ENCODE data around the gene JAKMIP2.

DNA sequence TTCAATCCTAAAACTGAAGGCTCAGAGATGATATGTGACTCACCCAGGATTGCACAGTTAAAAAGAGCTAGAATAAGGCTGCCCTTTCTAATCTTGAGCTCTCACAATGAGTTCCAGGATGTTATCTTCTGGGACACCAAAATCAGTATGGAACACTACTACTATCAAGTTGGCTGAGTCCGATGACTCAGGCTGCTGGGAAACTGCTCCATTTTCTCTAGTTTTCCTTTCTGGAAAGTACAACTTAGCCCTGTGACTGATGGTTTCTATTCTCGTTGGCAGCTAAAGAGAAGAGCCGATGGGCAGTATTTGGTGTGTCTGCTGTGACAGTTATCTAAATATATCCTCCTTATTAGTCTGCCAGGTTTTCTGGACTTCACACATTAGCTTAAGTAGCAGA is 234.8 kb downstream of the JAKMIP2 start:
- TF ChIP-seq, protein P1, sequence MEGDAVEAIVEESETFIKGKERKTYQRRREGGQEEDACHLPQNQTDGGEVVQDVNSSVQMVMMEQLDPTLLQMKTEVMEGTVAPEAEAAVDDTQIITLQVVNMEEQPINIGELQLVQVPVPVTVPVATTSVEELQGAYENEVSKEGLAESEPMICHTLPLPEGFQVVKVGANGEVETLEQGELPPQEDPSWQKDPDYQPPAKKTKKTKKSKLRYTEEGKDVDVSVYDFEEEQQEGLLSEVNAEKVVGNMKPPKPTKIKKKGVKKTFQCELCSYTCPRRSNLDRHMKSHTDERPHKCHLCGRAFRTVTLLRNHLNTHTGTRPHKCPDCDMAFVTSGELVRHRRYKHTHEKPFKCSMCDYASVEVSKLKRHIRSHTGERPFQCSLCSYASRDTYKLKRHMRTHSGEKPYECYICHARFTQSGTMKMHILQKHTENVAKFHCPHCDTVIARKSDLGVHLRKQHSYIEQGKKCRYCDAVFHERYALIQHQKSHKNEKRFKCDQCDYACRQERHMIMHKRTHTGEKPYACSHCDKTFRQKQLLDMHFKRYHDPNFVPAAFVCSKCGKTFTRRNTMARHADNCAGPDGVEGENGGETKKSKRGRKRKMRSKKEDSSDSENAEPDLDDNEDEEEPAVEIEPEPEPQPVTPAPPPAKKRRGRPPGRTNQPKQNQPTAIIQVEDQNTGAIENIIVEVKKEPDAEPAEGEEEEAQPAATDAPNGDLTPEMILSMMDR (conservative IDR thresholded peaks at IDR 0.05; ENCODE audit: low read depth, low read length) = no peak
- TF ChIP-seq EZH2 (IDR thresholded peaks at IDR 0.05; ENCODE audit: borderline replicate concordance, low read depth, low read length, poor library complexity, severe bottlenecking) = no peak

Data from A673 (cell line).